Stimulated activated CD4-positive, alpha-beta T cell treated with anti-CD3 and anti-CD28 coated beads, Interleukin-15, amount 100 ng/mL, for 1 hour (primary cell): Measurements from ENCODE around the gene OLR1.

Source experiments
- DNase-seq, 2 donors: peaks; one replicate each; pipeline ENCODE4 v3.0.0-alpha.2; 2020; ENCODE audit warnings: low read depth in 1 of 2, low spot score in 1 of 2

The OLR1 gene

GRCh38 chr12:10110256-10110844 is 61.6 kb downstream of the OLR1 start:
- DNase-seq, result no peak
